ENCODE results near the gene PFDN6.
A peak's percentile ranks its signal among the peaks of the same experiment; 100 is the strongest.
"Not testable (repeated sequence)": the region's sequence is repeated elsewhere in the genome, so short reads cannot be mapped to it uniquely, and the experiment has no call there.

PFDN6 gene

DNA sequence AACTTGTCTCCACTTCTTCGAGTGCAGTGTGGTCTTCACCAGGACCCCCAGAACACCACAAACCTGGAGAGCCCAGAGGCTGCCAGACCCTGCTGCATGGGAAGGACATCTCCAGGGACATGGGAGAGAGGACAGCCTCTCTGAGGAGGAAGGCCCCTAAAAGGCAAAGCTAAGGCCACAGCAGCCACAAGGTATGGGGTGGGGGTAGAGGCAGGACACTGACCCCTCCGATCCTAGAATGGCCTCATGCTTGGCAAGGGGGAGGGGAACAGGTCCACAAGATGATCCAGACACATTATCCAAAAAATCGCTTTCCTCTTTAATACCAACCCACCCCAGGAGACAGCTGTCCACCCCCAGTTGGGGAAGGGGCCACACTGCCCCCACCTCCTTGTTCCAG, 10.6 kb upstream of the PFDN6 start:
- no peak overlapping the region for H3K4me3 ChIP-seq (ENCODE audit: low read length)
- TF ChIP-seq, protein P1, sequence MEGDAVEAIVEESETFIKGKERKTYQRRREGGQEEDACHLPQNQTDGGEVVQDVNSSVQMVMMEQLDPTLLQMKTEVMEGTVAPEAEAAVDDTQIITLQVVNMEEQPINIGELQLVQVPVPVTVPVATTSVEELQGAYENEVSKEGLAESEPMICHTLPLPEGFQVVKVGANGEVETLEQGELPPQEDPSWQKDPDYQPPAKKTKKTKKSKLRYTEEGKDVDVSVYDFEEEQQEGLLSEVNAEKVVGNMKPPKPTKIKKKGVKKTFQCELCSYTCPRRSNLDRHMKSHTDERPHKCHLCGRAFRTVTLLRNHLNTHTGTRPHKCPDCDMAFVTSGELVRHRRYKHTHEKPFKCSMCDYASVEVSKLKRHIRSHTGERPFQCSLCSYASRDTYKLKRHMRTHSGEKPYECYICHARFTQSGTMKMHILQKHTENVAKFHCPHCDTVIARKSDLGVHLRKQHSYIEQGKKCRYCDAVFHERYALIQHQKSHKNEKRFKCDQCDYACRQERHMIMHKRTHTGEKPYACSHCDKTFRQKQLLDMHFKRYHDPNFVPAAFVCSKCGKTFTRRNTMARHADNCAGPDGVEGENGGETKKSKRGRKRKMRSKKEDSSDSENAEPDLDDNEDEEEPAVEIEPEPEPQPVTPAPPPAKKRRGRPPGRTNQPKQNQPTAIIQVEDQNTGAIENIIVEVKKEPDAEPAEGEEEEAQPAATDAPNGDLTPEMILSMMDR (IDR thresholded peaks at IDR 0.05; ENCODE audit: insufficient read depth, low read depth, low read length, missing control alignments) = no peak
- no peak for DNase-seq (ENCODE audit: low read depth)

DNA sequence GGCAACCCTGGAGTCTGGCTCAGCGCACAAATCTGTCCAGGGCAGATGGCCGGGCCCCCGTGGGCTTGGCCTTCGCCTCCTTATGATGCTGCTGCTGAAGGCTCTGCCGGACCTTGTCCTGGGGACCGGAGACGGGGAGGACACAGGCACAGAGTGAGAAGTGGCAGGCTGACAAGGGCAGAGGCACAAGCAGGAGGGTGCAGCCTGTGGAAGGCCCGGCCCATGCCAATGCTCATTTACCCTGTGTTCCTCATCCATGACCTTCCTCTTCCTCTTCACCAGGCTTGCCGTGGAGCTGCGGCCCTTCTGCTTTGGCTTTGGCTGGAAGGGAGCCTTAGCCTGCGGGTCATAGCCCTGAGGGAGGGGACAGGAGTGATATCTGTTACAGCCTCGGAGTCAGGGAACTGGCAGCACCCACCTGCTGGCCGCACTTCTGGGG, 10.1 kb upstream of the PFDN6 start:
- no peak overlapping the region for H3K4me3 ChIP-seq (ENCODE audit: low read length)
- DNase-seq (ENCODE audit: low read depth) = no peak
- TF ChIP-seq, protein P1 (IDR thresholded peaks at IDR 0.05; ENCODE audit: insufficient read depth, low read depth, low read length, missing control alignments) = no peak

DNA sequence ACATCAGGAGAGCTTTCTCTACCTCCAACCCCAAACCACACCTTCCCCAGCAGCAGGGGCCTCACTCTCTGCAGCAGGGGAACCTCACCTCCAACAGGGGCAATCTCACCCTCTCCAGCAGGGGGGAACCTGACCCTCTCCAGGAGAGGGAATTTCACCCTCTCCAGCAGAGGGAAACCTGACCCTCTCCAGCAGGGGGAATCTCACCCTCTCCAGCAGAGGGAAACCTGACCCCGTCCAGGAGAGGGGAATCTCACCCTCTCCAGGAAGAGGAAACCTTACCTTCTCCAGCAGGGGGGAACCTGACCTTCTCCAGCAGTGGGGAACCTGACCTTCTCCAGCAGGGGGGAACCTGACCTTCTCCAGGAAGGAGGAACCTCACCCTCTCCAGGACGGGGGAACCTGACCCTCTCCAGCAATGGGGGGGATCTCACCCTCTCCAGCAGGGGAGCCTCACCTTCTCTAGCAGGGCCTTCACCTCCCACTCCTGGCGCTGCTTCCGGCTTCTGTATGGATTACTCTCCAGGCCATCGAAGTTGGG, 9.4 kb upstream of the PFDN6 start:
- TF ChIP-seq, protein P1 (IDR thresholded peaks at IDR 0.05; ENCODE audit: insufficient read depth, low read depth, low read length, missing control alignments) = peak; percentile 66
- peak; percentile 77 for DNase-seq (ENCODE audit: low read depth)
- no peak overlapping the region for H3K4me3 ChIP-seq (ENCODE audit: low read length)

DNA sequence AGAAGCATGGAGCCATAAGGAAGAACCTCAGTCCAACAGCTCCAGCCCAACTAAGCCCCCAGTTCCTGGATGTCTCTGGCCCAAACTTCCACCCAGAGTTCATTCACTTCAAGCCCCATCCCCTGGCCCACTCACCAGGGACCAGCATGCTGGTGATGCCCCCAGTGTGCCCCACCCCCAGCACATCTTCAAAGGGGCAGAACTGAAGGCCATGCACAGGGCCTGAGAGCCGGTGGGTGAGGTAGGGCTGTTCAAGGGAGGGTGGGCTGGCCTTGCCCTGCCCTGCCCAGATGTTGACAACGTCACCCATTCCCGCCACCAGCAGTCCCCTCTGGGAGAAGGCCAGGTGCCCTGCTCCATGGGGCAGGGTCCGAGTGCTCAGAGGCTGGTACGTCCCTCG, 8.9 kb upstream of the PFDN6 start:
- H3K4me3 ChIP-seq (ENCODE audit: low read length) = no peak overlapping the region
- no peak for DNase-seq (ENCODE audit: low read depth)
- TF ChIP-seq, protein P1 (IDR thresholded peaks at IDR 0.05; ENCODE audit: insufficient read depth, low read depth, low read length, missing control alignments) = no peak

DNA sequence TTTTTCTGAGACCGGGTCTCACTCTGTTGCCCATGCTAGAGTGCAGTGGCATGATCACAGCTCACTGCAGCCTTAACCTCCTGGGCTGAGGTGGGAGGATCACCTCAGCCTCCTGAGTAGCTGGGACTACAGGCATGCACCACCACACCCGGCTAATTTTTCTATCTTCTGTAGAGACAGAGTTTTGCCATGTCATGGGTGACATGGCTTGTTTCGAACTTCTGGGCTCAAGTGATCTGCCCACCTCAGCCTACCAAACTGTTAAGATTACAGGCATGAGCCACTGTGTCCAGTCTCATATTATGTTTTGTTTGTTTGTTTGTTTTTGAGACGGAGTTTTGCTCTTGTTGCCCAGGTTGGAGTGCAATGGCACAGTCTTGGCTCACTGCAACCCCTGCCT, 4.2 kb upstream of the PFDN6 start:
- H3K4me3 ChIP-seq (ENCODE audit: low read length); DNase-seq (ENCODE audit: low read depth): not testable (repeated sequence)

DNA sequence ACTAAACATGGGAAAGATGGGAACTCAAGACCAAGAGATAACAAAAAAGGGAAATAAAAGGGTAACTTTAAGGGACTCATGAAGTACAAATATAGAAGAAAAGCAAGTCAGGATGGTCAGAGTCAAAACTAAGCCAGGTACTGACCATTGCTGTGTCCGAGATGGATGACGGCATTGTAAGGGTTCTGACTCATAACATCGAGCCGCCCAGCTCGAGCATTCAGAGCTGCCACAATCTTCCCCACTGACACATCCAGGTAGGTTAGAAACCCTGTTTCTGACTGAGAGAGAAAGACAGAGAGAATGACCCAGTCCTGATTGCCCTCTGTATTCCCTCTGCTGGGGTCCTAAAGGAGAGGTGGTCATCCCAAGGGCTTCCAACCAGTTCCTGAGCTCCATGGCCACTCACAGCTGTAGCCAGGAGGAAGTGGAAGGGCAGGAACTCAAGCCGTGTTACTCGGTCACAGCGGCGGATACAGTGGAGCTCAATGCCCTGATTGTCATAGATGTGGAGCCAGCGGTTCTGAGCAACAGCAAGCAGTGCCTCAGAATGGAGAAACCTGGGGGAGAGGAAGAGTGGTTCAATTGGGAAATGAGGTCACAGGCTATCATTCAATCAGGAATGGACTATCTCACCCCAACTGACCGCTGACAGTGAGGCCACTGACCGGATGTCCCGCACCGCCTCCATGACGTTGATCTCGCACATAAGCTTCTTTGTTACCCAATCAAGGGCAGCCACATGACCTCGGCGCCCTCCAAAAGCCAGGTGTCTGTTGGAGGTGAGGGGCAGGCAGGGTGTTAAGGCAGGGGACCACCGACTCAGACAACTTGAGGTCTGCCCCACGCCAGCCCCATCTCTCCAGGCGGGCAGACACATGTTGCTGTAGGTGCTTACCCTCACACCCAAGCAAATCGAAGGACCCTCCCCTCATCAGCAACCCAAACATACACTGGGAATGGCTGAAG, 2.2 kb upstream of the PFDN6 start:
- TF ChIP-seq, protein P1 (IDR thresholded peaks at IDR 0.05; ENCODE audit: insufficient read depth, low read depth, low read length, missing control alignments) = no peak
- no peak overlapping the region for H3K4me3 ChIP-seq (ENCODE audit: low read length)
- no peak for DNase-seq (ENCODE audit: low read depth)

DNA sequence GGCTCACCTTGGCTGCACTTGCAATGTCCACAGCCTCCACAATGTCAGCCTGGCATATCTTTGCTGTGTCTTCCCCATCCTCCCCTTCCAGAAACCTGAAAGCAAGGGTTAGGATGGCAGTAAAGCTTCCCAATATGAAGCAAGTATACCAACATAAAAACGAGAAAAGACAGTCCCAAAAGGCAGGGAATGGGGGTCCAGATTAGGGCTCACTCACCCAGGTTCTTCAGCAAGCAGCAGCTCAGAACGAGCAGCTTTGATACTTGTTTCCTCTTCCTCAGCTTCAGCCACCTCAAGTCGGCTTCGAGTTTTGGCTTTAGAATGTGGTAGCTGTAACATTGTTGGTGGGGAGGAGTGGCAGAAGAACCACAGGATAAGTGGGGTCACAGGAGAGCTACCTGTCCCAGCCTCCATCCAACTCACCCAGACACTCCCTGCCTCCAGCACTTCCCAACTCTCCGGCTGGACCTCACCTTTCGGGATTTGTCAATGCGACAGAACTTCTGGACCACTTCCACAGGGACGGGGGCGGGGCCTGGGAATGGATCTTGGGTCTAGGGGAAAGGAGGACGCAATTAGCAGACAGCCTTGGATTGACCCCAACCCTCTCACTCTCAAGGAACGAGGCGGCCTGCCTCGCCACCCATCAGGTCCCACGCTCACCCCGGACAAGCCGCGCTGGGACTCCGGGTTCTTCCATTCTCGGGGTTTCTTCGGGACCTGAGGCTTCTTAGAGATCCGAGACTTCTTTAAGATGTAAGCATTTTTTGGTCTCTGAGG, 1.1 kb upstream of the PFDN6 start:
- H3K4me3 ChIP-seq (ENCODE audit: low read length) = peak overlapping the region; percentile 97
- TF ChIP-seq, protein P1 (IDR thresholded peaks at IDR 0.05; ENCODE audit: insufficient read depth, low read depth, low read length, missing control alignments) = no peak
- no peak for DNase-seq (ENCODE audit: low read depth)
